ENCODE data around the gene VPS13D. TPM values are rescaled to one million over a fixed set of nuclear protein-coding genes. Genes with fewer than 3 reads are reported as not detected.

VPS13D gene
- total and polyA plus RNA-seq, 2 of the 4 experiments (the other 2 are of a cell fraction) = 9.0 to 16.3 TPM

GRCh38 chr1:12232221-12232620 is 2.4 kb downstream of the VPS13D start:
- POLR2A ChIA-PET (ENCODE audit: unreplicated experiment) = no interaction called here
- intact Hi-C loops (cut with micrococcal nuclease) (no loop called here), in situ Hi-C loops (cut with MboI; ENCODE audit: low sequenced_read_pairs) (no loop called here), dilution Hi-C loops (cut with HindIII; ENCODE audit: low sequenced_read_pairs, unreplicated experiment) (no loop called here)
- no peak overlapping the region for H3K4me3 ChIP-seq (ENCODE audit: insufficient read depth, low read depth, low read length)
- H2BK15ac ChIP-seq (ENCODE audit: low read depth, low read length) = no peak overlapping the region
- no peaks in the 10 kb centered on the region; the same call in 1 of the 2 replicates for H3K27me3 ChIP-seq (ENCODE audit: control insufficient read depth, insufficient read depth, low read length)
- H2AFZ ChIP-seq (replicated peaks; ENCODE audit: low read length, poor library complexity) = no peak overlapping the region
- no peaks in the 10 kb centered on the region for H3K9me3 ChIP-seq (ENCODE audit: control insufficient read depth, insufficient read depth, low read length)
- H3K56ac ChIP-seq (ENCODE audit: extremely low read depth, insufficient read depth, low read length) = no peak overlapping the region
- ATAC-seq (ENCODE audit: low read depth) = no peak
- CTCF ChIA-PET = no interaction called here
- H3K18ac ChIP-seq (ENCODE audit: low read depth, low read length) = no peak overlapping the region
- H3K27ac ChIP-seq (ENCODE audit: insufficient read depth, low read length) = no peak overlapping the region
- H4K91ac ChIP-seq (ENCODE audit: insufficient read depth, low read depth, low read length) = no peak overlapping the region
- no peak overlapping the region for H3K14ac ChIP-seq (replicated peaks; ENCODE audit: low read depth, low read length)
- H3K9me1 ChIP-seq (ENCODE audit: insufficient read depth, low read length) = peaks cover 4% of the 10 kb centered on the region; the same call in 1 of the 2 replicates
- H2BK120ac ChIP-seq (ENCODE audit: low read depth, low read length) = no peak overlapping the region
- peaks cover 5% of the 10 kb centered on the region for H3K36me3 ChIP-seq (ENCODE audit: control insufficient read depth, insufficient read depth, low read length)
- H3K9ac ChIP-seq (ENCODE audit: low read depth, low read length) = no peak overlapping the region
- H3K23ac ChIP-seq (ENCODE audit: low read depth, low read length) = no peak overlapping the region
- H2BK5ac ChIP-seq (ENCODE audit: low read depth, low read length, poor library complexity, severe bottlenecking) = no peak overlapping the region
- no peak for DNase-seq
- H3K4me1 ChIP-seq (ENCODE audit: control insufficient read depth, insufficient read depth, low read length) = peaks cover 3% of the 10 kb centered on the region
- H4K5ac ChIP-seq (ENCODE audit: low read depth, low read length) = no peak overlapping the region
- H3K4ac ChIP-seq (ENCODE audit: low read depth, low read length) = no peak overlapping the region
- WGBS, 2 experiments (ENCODE audit: extremely low coverage in 2 of 2, insufficient read length in 1 of 2) = 100% methylated on average over 1 of the region's 2 CpGs; no CpG with 5 or more reads in 1 of the 2 experiments
- TF ChIP-seq CEBPB (IDR thresholded peaks at IDR 0.05; ENCODE audit: low read depth, low read length) (no peak), NFE2L2 (IDR thresholded peaks at IDR 0.05; ENCODE audit: low read depth, low read length) (no peak), POLR2A (IDR thresholded peaks at IDR 0.05; ENCODE audit: low read depth, low read length) (no peak), FOS (IDR thresholded peaks at IDR 0.05; ENCODE audit: low read depth, low read length) (no peak), MAZ (IDR thresholded peaks at IDR 0.05; ENCODE audit: borderline replicate concordance, low read depth, low read length) (no peak)
- TF ChIP-seq, protein P1, sequence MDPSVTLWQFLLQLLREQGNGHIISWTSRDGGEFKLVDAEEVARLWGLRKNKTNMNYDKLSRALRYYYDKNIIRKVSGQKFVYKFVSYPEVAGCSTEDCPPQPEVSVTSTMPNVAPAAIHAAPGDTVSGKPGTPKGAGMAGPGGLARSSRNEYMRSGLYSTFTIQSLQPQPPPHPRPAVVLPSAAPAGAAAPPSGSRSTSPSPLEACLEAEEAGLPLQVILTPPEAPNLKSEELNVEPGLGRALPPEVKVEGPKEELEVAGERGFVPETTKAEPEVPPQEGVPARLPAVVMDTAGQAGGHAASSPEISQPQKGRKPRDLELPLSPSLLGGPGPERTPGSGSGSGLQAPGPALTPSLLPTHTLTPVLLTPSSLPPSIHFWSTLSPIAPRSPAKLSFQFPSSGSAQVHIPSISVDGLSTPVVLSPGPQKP (IDR thresholded peaks at IDR 0.05; ENCODE audit: borderline replicate concordance, low read depth, low read length) = no peak
- no peak overlapping the region for H2AK9ac ChIP-seq (replicated peaks; ENCODE audit: low read depth, low read length, poor library complexity)
- H2BK20ac ChIP-seq (ENCODE audit: low read depth, low read length) = no peak overlapping the region
- no peak overlapping the region for H4K8ac ChIP-seq (ENCODE audit: low read depth in 2 of 2, low read length in 2 of 2)
- no peak overlapping the region for H2AK5ac ChIP-seq (ENCODE audit: low read depth, low read length)
- peaks cover 20% of the 10 kb centered on the region; the same call in 1 of the 2 replicates for H4K20me1 ChIP-seq (ENCODE audit: insufficient read depth, low read length)
- no peak overlapping the region for H3K4me2 ChIP-seq (ENCODE audit: low read depth, low read length)
- no TSS peak for BruUV-seq (replicated peaks)
- H3K79me1 ChIP-seq (ENCODE audit: low read depth in 1 of 2, low read length in 2 of 2) = peaks cover 9 to 33% of the 10 kb centered on the region in 2 experiments
